H54 (cell line): ENCODE results near the gene RNF103.
A peak's percentile ranks its signal among the peaks of the same experiment; 100 is the strongest.
"Not testable (repeated sequence)": the region's sequence is repeated elsewhere in the genome, so short reads cannot be mapped to it uniquely, and the experiment has no call there.

ENCODE experiments used
- DNase-seq: peaks from one replicate; pipeline ENCODE4 v3.0.0; 2011; ENCODE audit warnings: low spot score, mixed read lengths; ENCODE audit not compliant: insufficient read length
- FAIRE-seq: peaks from 3 replicates; lab custom pipeline; 2011; peaks lifted over from hg19 to GRCh38; lab: Jason Lieb, UNC
- POLR2A ChIP-seq: IDR thresholded peaks from 2 replicates; pipeline ENCODE4 v1.6.1; 2011; ENCODE audit warnings: low read depth, mild to moderate bottlenecking, low read length

RNF103 gene

DNA sequence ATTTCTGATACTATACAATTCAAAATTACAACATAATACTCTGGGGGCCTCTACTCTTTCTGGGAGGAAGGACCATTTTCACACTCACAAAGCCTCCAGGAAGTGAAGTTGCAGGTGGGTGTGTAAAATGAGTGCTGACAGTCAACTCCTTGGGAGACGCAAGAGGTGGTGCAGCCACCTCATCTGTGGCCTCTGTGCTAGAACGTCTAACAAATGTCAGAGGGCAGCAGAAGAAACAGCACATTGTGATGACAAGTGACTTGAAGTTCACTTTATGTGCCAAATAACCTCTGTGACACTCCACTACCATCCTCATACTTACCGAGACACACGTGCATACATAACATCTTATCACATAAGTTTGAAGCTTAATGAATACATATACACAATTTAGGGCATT, 10.2 kb downstream of the RNF103 start:
- DNase-seq (no peak), FAIRE-seq (no peak)
- TF ChIP-seq POLR2A: no peak

DNA sequence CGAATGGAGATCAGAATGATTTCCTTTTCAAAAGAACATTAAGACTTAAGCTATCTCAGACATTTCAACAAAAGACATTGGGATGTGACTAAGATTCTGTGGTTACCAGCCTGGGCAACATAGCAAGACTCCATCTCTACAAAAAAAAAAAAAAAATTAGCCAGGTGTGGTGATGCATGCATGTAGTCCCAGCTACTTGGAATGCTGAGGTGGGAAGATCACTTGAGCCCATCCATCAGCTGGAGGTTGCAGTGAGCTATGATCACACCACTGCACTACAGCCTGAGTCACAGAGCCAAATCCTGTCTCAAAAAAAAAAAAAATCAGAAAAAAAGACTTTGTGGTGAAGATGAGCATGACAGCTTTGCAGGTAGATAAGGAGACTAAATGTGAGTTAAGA, 12.8 kb downstream of the RNF103 start:
- DNase-seq (no peak), FAIRE-seq (no peak)
- no peak for TF ChIP-seq POLR2A

DNA sequence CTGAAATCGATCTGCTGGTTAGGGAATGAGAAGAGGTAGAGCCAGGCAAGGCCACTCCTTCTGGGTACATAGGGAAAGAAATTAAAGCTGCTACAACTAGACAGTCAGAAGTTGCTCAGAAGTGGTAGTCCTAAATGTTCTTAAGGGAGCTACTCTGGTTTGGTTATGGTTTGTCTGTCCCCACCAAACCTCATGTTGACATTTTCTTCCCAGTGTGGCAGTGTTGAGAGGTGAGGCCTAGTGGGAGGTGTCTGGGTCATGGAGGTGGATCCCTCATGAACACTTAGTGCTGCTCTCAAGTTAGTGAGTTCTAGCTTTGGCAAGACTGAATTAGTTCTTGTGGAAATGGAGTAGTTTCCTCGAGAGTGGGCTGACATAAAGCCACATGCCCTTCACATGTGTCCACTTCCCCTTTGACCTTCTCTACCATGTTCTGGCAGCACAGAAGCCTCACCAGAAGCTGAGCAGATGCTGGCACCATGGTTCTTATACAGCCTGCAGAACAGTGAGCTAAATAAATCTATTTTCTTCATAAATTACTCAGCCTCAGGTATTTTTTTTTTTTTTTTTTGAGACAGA, 14.7 kb downstream of the RNF103 start:
- FAIRE-seq: no peak
- no peak for TF ChIP-seq POLR2A
- DNase-seq: no peak

DNA sequence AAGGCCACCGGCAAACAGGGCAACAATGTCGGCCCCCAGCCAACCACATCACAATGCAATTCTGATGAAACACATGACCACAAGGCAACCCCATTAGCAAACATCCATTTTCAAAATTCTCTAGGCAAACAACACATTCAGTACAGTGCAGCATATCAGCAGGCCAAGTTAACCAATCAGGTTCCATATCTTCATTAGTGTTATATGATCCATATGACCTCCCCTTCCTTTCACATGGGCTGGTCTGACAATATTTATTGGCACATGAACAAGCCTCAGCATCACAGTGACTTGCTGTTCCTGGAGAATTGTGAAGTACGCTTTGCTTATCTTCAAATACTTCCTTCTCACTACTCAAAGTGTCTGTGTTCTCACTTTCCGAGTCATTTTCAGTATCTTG, 19.8 kb downstream of the RNF103 start:
- FAIRE-seq (no peak), DNase-seq (no peak)
- TF ChIP-seq POLR2A: no peak

DNA sequence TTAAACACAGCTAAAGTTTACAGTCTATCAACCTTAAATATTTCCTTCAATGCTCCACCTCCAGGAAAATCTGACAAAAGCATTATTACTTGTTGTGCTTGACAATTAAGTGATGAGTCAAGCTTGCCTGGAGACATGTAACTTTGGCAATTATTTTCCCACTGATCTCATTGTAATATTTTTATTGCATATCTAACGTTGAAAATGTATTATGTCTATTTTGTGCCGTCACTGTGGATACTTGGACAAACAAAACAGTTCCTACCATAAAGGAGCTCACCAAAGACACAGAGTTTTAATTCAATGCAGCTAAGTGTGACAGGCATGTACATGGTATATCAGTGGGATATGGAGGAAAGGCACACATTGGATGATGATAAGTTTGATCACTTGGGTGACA, 24.7 kb downstream of the RNF103 start:
- TF ChIP-seq POLR2A: no peak
- FAIRE-seq (peak; percentile 73), DNase-seq (no peak)

DNA sequence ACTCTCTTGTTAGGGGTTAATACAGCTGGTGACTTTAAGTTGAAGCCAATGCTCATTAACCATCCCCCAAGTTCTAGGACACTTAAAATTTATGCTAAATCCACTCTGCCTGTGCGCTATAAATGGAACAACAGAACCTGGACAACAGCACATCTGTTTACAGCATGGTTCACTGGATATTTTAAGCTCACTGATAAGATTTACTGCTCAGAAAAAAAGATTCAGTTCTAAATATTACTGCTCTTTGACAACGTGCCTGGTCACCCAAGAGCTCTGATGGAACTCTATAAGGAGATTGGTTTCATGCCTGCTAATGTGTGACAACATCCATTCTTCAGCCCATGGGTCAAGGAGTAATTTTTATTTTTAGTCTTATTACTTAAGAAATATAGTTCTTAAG, 27.5 kb downstream of the RNF103 start:
- no peak for FAIRE-seq
- no peak for DNase-seq
- no peak for TF ChIP-seq POLR2A

DNA sequence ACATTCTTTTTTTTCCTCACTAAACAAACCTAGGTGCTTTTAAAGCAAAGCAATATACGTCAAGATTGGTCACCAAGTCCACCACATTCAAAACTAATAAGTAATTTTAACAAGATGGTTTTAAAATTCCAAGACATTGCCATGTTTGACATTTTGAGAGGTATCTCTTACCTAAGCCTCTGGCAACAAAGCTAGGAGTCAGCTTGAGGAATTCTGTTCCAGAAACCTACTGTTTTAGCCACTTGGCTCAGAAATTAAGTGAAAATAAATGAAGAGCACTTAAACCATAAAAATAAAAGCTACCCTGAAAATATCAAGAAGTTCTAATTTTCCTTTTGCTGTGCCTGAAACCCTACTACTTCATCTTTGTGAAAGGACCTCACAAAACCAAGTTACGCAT, 30.4 kb downstream of the RNF103 start:
- no peak for TF ChIP-seq POLR2A
- FAIRE-seq (no peak), DNase-seq (no peak)

DNA sequence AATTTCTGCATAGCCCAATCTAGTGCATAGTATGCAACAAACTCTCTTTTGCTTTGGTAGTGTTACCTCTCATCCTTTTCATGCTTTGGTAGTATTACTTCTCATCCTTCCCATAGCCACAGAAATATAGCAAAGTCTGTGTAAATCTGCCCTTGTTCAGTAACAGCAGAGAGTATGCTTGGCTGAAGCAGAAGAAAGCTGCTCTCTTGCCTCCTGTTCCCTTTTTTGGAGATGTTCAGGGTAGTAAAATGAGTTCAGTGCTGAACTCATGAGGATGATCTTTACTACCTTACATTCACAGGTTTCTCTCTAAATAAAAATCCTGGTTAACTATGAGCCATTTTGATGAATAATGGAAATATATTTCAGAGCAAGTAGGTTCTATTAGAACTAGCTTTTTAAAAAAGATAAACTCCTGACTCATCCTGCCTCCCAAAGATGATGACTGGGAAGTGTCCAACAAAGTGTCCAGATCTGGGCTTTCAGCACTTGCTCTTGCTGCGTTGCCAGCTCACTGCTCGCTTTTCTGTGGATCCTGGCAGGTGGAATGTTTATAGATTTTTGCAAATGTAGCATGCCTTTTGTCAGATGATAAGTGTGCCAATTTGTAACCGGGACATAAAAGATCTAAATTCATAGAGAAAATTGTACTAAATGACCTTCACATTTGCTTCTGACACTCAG, 31.0 kb downstream of the RNF103 start:
- no peak for TF ChIP-seq POLR2A
- DNase-seq (no peak), FAIRE-seq (no peak)

DNA sequence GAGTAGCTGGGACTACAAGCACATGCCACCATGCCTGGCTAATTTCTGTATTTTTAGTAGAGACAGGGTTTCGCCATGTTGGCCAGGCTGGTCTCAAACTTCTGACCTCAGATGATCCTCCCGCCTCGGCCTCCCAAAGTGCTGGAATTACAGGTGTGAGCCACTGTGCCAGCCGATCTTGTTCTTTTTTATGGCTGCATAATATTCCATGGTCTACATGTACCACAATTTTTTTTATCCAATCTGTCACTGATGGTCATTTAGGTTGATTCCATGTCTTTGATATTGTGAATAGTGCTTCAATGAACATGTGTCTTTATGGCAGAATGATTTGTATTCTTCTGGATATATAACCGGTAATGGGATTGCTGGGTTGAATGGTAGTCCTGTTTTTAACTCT, 34.0 kb downstream of the RNF103 start:
- not testable (repeated sequence) for DNase-seq, FAIRE-seq

DNA sequence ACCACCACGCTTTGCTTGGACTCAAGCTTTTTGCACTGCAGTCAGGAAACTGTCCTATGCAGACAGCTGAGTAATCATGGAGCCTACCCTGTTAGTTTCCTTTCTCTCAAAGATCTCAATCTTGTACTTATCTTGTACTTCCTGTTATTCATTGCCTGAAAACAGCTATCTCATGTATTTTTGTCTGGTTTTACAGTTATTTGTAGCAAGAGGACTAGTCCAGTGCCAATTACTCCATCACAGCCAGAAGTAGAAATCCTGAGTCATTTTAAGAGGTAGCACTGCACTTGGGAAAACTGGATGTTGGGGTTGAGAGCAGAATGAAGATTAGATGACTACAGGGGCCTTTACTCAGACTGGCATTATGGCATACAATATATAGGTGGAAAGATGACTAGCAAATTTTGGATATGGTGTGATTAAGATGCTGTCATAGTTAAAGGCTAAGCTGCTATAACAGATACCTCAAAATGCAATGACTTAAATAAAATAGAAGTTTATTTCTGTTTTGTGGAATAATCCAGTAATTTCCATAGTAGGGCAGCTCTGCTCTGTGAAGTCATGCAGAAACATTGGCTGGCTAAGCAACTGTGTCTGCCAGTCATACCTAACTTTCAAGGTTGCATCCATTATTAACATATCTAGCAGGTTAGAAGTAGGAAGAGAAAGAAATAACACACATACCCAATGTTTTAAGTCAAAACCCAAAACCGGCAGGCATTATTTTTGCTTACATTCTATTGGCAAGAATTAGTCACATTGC, 39.3 kb downstream of the RNF103 start:
- TF ChIP-seq POLR2A: no peak
- no peak for DNase-seq
- FAIRE-seq: peak; percentile 27

DNA sequence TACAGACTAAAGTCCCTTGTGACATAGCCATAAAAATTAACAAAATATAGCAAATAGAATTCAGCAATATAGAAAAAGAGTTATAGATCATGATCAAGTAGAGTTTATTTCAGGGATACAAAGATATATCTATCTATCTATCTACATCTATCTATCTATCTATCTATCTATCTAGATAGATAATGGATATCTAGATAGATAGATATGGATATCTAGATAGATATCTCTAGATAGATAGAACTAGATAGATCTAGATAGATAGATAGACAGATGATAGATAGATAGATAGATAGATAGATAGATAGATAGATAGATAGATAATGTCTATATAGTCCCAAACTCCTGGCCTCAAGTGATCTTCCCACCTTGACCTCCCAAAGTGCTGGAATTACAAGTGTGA, 43.1 kb downstream of the RNF103 start:
- DNase-seq (no peak), FAIRE-seq (no peak)
- TF ChIP-seq POLR2A: no peak

DNA sequence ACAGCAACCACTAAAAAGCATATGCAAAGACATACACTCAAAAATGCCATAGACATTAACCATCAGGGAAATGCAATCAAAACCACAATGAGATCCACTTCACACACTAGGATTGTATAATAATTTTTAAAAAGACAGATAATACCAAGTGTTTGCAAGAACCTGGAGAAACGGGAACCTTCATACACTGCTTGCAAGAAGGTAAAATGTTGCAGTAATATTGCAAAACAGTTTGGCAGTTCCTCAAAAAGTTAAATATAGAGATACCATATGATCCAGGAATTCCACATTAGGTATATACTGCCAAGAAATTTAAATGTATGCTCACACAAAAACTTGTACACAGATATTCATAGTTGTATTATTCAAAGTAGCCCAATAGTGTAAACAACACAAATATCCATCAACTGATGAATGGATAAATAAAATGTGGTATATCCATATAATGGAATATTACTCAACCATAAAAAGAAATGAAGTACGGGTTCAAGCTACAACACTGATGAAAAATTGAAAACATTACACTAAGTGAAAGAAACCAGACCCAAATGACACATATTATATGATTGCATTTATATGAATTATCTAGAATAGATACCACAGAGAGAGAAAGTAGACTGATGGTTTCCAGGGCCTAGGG, 45.7 kb downstream of the RNF103 start:
- no peak for DNase-seq
- TF ChIP-seq POLR2A: no peak
- FAIRE-seq: no peak

DNA sequence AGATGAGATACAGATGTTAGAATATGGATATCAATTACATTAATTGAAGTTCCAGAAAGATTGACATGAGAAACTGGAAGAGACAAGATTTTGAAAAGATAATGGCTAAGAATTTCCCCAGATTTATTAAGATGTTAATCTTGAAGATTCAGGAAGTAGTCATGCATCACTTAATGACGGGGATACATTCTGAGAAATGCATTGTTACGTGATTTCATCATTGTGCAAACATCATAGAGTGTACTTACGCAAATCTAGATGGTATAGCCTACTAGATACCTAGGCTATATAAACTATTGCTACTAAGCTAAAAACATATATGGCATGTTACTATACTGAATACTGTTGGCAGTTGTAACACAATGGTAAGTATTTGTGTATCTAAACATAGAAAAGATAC, 53.6 kb downstream of the RNF103 start:
- DNase-seq (no peak), FAIRE-seq (no peak)
- TF ChIP-seq POLR2A: no peak

DNA sequence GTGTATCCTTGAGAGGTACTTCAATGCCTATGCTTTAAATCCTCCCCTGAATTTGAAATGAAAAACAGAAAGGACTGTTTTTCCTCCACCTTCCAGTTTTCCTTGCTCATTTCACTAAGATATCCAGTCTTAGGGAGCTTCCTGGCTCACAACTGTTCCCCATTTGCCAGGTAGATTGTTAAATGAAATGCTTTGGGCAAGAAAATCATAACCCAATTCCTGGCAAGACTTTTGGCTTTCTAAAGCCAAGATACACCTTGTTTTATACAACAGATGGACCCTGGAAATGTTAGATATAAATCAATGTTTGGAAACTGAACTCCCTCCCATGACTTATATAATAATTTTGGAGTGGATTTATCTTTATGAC, 56.9 kb downstream of the RNF103 start:
- no peak for TF ChIP-seq POLR2A
- no peak for FAIRE-seq

More for the DNA sequence above, 56.9 kb downstream of the RNF103 start:
- no peak for DNase-seq
